Activated CD4-positive, alpha-beta T cell treated with anti-CD3 and anti-CD28 coated beads for 36 hours (primary cell): Measurements from ENCODE around the gene GRIN2A. TPM values are rescaled to one million over a fixed set of nuclear protein-coding genes. Genes with fewer than 3 reads are reported as not detected.

Experiments
- ATAC-seq: fragments of 200-7000 bp; cut with Tn5 transposase; one replicate; pipeline ENCODE4 v1.10.0; 2021; ENCODE audit warnings: mild to moderate bottlenecking, moderate library complexity
- CTCF ChIA-PET: fragments of 350-600 bp; sonication (Branson Sonifier 250); formaldehyde crosslinking; loops from one replicate; lab custom pipeline; 2021; ENCODE audit warnings: antibody characterized with exemption; lab: Charles Lee
- POLR2A ChIA-PET: fragments of 350-600 bp; sonication (Branson Sonifier 250); formaldehyde crosslinking; loops from one replicate; lab custom pipeline; 2021; ENCODE audit warnings: antibody characterized with exemption, inconsistent platforms; lab: Charles Lee
- DNase-seq: peaks from one replicate; pipeline ENCODE4 v3.0.0-alpha.2; 2020
- H3K27ac Mint-ChIP-seq: one replicate; pipeline ENCODE4 v1.8.0; 2021; ENCODE audit warnings: mixed read lengths
- H3K27me3 Mint-ChIP-seq: one replicate; pipeline ENCODE4 v1.8.0; 2021; ENCODE audit warnings: mixed read lengths
- H3K36me3 Mint-ChIP-seq: one replicate; pipeline ENCODE4 v1.8.0; 2021; ENCODE audit warnings: low read depth, mixed read lengths
- H3K4me1 Mint-ChIP-seq: one replicate; pipeline ENCODE4 v1.8.0; 2021; ENCODE audit warnings: mixed read lengths
- H3K4me3 Mint-ChIP-seq: one replicate; pipeline ENCODE4 v1.8.0; 2021; ENCODE audit warnings: mild to moderate bottlenecking, moderate library complexity, mixed read lengths
- H3K9me3 Mint-ChIP-seq: one replicate; pipeline ENCODE4 v1.8.0; 2021; ENCODE audit warnings: low read depth, mixed read lengths
- intact Hi-C, 2 experiments: fragments of 100-400 bp; cut with DNase I in 1 of 2; cut with micrococcal nuclease in 1 of 2; formaldehyde crosslinking; loops; one replicate each; pipeline versions ENCODE4 v1.14.2 to v1.15.1; 2022 to 2024; cut with DNase I, micrococcal nuclease
- total RNA-seq, 2 experiments: library from RNA; stranded (reverse); gene quantifications; one replicate each; pipeline ENCODE4 v1.2.3, GENCODE V29; 2021

GRIN2A gene
- total RNA-seq, 2 experiments from 2014 or later = not detected

DNA sequence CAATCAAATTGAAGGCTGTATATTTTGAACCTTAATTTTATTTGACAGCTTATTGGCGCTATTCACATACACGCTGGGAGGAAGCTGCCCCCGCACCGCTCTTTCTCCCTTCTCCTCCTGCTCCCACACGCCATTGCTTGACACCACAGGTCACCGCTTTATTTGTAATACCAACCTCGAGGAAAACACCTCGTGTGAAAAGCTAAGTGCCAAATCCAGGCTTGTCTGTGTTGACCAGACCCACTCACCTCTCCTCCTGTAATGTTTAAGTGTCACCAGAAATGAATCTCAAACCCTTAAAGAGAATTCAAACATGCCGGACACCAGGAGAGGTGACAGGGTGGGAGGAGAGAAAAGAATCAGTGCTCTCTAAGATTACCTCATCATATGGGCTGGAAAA lies 331.4 kb downstream of the GRIN2A start:
- Mint-ChIP-seq H3K9me3 (no peaks in the 10 kb centered on the region), H3K27me3 (peaks cover 3% of the 10 kb centered on the region), H3K4me3 (no peak overlapping the region), H3K27ac (no peak overlapping the region), H3K4me1 (no peaks in the 10 kb centered on the region), H3K36me3 (no peaks in the 10 kb centered on the region)
- ChIA-PET CTCF (no interaction called here), POLR2A (no interaction called here)
- ATAC-seq = no peak
- intact Hi-C loops = no loop called here
- no peak for DNase-seq

GRCh38 chr16:9849697-9850245 lies 332.5 kb downstream of the GRIN2A start:
- H3K9me3 Mint-ChIP-seq = no peaks in the 10 kb centered on the region
- ATAC-seq (no peak), DNase-seq (no peak)
- peaks cover 3% of the 10 kb centered on the region for H3K27me3 Mint-ChIP-seq
- no peak overlapping the region for H3K4me3 Mint-ChIP-seq
- intact Hi-C loops = no loop called here
- H3K4me1 Mint-ChIP-seq = no peaks in the 10 kb centered on the region
- ChIA-PET POLR2A (interaction anchor here (0.7 kb wide), 1 partner anchor 11 kb away, joined by 4 read pairs; no protein-coding TSS in a partner anchor), CTCF (no interaction called here)
- no peak overlapping the region for H3K27ac Mint-ChIP-seq
- H3K36me3 Mint-ChIP-seq = no peaks in the 10 kb centered on the region

- ATAC-seq (no peak), DNase-seq (no peak)
- Mint-ChIP-seq H3K4me1 (no peaks in the 10 kb centered on the region), H3K27ac (no peak overlapping the region), H3K9me3 (no peaks in the 10 kb centered on the region), H3K4me3 (no peak overlapping the region), H3K36me3 (no peaks in the 10 kb centered on the region), H3K27me3 (peaks cover 3% of the 10 kb centered on the region)
- intact Hi-C loops = no loop called here
- ChIA-PET POLR2A (no interaction called here), CTCF (no interaction called here)
Measured at GRCh38 chr16:9847146-9847545, 335.1 kb downstream of the GRIN2A start.

DNA sequence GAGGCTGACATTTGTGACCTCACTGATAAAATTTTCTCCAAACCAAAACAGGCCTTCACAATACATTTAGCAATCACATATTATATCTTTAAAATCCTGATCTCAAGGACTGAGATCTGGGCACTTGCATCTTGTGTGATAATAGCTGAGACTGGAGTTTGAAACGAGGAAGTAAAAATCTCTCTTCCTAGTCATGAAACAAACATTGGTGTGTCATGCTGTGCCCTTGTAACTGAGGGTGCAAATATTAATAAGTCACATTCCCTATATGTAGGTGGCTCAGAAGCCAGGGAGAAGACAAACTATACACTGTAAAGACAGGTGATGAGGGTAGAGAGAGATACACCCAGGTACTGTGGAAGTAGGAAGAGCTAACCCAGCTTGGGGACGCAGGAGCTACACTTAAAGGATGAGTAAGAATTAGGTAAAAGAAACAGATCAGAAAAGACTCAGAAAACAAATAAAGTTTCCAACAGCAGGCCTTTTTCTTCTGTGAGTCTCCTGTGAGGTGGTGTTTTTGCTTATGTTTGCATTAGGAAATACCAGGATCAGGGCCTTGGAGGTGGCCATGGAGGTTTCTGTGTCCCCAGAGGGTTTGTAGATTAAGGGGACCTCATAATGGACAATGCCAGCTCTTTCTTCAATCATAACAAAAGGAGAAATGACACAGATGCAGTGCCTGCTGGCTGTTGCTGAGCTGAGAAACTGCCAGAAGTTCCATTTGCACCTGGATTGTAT lies 335.7 kb downstream of the GRIN2A start:
- Mint-ChIP-seq H3K36me3 (no peaks in the 10 kb centered on the region), H3K4me3 (no peak overlapping the region), H3K4me1 (no peaks in the 10 kb centered on the region), H3K27ac (no peak overlapping the region), H3K27me3 (peaks cover 3% of the 10 kb centered on the region), H3K9me3 (no peaks in the 10 kb centered on the region)
- intact Hi-C loops = no loop called here
- no peak for DNase-seq
- ATAC-seq = no peak
- ChIA-PET POLR2A (no interaction called here), CTCF (no interaction called here)

DNA sequence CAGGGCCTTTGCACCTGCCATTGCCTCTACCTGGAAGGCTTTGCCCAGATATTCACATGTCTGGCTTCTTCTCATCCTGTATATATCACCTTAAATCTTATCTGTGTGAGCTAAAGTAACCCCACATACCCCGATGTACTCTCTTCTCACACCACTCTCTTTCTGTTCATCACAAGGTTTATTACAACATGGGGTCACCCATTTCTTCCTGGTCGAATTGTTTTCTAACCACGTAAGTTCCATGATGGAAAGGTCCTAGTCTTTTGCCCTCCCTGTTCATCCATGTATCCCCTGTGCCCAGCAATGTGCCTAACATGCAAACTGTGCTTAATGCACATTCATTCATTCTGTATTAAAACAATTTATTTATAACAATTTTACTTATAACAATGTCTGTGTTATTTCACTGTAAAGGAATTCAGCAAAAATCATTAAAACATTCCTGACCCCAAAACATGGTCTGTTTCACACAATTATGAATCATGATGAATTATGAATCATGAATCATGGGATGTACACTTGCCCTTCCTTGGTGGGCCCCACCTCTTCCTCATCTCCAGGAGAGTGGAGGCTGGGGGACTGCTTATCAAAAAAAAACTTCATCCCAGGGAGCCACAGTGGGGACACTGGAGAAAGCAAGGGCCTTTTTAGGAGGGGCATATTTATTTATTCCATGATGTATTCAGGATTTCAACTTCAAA lies 336.4 kb downstream of the GRIN2A start:
- ChIA-PET CTCF (no interaction called here), POLR2A (no interaction called here)
- DNase-seq (no peak), ATAC-seq (no peak)
- intact Hi-C loops = no loop called here
- Mint-ChIP-seq H3K9me3 (no peaks in the 10 kb centered on the region), H3K36me3 (no peaks in the 10 kb centered on the region), H3K4me1 (no peaks in the 10 kb centered on the region), H3K4me3 (no peak overlapping the region), H3K27me3 (peaks cover 3% of the 10 kb centered on the region), H3K27ac (no peak overlapping the region)

GRCh38 chr16:9844361-9844760 lies 337.9 kb downstream of the GRIN2A start:
- no peak overlapping the region for H3K27ac Mint-ChIP-seq
- ChIA-PET POLR2A (no interaction called here), CTCF (no interaction called here)
- no peak overlapping the region for H3K4me3 Mint-ChIP-seq
- no peaks in the 10 kb centered on the region for H3K27me3 Mint-ChIP-seq
- no peaks in the 10 kb centered on the region for H3K4me1 Mint-ChIP-seq
- no peak for DNase-seq
- no peaks in the 10 kb centered on the region for H3K9me3 Mint-ChIP-seq
- ATAC-seq = no peak
- no peaks in the 10 kb centered on the region for H3K36me3 Mint-ChIP-seq
- intact Hi-C loops = no loop called here

DNA sequence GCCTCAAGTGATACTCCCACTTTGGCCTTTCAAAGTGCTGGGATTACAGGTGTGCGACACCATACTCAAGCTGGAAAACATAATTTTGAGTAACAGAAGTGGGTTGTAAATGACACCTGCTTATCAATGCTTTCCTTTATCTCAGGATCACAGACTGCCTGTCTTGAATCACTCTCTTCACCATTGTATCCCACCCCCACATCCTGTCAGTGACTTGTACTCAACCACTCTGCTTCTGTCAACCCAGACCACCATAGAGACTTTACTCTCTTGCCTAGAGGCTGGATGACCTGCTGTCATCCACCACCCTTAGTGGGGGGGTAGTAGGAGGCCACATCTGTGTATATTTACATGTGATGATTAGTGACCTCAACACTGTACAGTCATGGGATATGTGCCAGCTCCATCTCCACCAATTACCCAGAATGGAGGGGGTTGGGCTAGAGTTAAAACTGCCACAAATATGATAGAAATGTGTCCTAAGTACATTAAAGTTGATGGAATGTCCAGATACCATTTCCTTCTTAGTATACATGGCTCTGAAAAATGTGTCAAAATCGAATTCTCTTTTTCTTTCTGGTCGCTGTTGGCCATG lies 338.7 kb downstream of the GRIN2A start:
- intact Hi-C loops = no loop called here
- ATAC-seq = no peak
- Mint-ChIP-seq H3K36me3 (no peaks in the 10 kb centered on the region), H3K9me3 (no peaks in the 10 kb centered on the region), H3K4me1 (no peaks in the 10 kb centered on the region), H3K27me3 (no peaks in the 10 kb centered on the region), H3K4me3 (no peak overlapping the region), H3K27ac (no peak overlapping the region)
- POLR2A ChIA-PET = no interaction called here
- no peak for DNase-seq
- CTCF ChIA-PET = no interaction called here

GRCh38 chr16:9840761-9841665 lies 341.2 kb downstream of the GRIN2A start:
- no peaks in the 10 kb centered on the region for H3K27me3 Mint-ChIP-seq
- ChIA-PET POLR2A (no interaction called here), CTCF (no interaction called here)
- H3K36me3 Mint-ChIP-seq = no peaks in the 10 kb centered on the region
- H3K9me3 Mint-ChIP-seq = no peaks in the 10 kb centered on the region
- intact Hi-C loops = no loop called here
- no peaks in the 10 kb centered on the region for H3K4me1 Mint-ChIP-seq
- H3K27ac Mint-ChIP-seq = no peak overlapping the region
- H3K4me3 Mint-ChIP-seq = no peak overlapping the region
- DNase-seq = no peak
- no peak for ATAC-seq

DNA sequence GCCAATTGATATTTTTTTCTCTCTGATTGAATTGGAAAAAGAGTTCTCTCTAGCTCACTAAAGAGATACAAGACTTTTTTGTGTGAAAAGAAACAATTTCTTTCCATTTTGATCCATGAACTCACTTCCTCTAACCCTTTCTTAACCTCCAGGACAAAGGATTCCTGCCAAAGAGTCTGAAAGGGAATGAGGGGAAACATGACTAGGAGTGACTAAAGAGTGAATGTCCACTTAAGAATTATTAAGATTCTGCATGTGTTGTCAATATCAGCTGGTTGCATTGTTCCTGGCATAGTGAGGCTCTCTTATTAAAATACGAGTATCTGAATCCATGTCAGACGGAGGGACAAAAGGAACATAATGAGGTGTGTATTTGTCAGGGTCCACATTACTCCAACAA lies 344.7 kb downstream of the GRIN2A start:
- intact Hi-C loops = no loop called here
- Mint-ChIP-seq H3K9me3 (no peaks in the 10 kb centered on the region), H3K27ac (no peak overlapping the region), H3K27me3 (no peaks in the 10 kb centered on the region), H3K4me3 (no peak overlapping the region), H3K4me1 (no peaks in the 10 kb centered on the region), H3K36me3 (no peaks in the 10 kb centered on the region)
- no peak for ATAC-seq
- ChIA-PET POLR2A (no interaction called here), CTCF (interaction anchor here (0.6 to 0.7 kb wide), 2 partner anchors 43 to 641 kb away, joined by 4 to 5 read pairs; no protein-coding TSS in a partner anchor)
- no peak for DNase-seq

DNA sequence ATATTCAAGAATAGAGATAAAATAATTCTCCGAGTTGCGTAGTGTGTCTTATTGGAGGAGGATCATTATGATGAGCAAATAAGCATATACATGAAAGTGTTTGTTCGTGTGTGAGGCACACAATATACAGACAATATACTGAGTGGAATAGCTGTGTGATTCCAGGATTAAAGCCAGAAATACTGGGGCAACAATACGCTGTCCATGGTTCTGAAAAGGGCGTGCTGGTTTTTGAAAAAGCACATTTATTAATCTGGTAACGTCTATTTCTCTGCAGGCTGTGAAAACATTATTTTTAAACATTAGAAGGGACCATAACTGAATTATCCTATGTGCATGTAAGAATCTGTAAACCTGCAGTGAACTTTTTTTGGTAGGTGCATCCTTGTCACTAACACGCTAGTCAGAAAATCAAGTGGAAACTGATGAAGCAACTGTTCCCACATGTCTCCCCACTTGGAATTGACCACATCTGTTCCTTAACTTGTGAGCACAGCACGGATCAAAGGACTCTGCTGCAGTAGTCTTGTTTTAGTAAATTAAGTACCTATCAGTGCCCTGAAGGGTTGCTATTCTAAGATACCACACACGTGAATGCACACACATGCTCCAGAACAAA lies 346.0 kb downstream of the GRIN2A start:
- intact Hi-C loops = no loop called here
- CTCF ChIA-PET = no interaction called here
- POLR2A ChIA-PET = no interaction called here
- no peak for ATAC-seq
- Mint-ChIP-seq H3K4me3 (no peak overlapping the region), H3K9me3 (no peaks in the 10 kb centered on the region), H3K27ac (no peak overlapping the region), H3K36me3 (no peaks in the 10 kb centered on the region), H3K4me1 (no peaks in the 10 kb centered on the region), H3K27me3 (no peaks in the 10 kb centered on the region)
- DNase-seq = no peak
